ENCODE data around the gene GTF2I. TPM values are rescaled to one million over a fixed set of nuclear protein-coding genes. Genes with fewer than 3 reads are reported as not detected.

The GTF2I gene
- total and polyA plus RNA-seq, 4 donors = 27.4 to 97.9 (median 65.8) TPM

DNA sequence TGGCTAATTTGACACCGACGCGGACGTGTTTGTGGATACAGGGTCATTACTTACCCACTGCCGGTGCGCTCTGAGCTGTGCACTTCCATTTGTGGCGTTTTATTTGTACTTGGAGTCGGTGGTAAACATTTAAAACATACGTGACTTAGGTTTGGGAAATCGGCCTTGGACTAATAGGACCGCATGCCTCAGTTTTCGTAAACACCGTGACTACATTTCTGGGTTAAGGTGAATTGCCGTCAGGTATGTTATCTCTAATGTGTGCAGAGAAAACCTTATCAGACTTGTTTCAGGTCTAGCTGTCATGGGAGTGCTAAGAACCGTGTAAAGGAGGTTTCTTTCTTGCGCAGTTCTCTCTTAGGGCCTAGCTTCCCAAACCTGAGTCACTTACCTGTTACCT, 64.6 kb downstream of the GTF2I start:
- peaks cover 4 to 25% (median 15%) of the 10 kb centered on the region in 4 donors for H3K36me3 ChIP-seq (ENCODE audit: control insufficient read depth in 4 of 4, insufficient read depth in 3 of 4, low read depth in 1 of 4, low read length in 3 of 4)
- WGBS = 71% methylated on average over 16 of the region's 16 CpGs

DNA sequence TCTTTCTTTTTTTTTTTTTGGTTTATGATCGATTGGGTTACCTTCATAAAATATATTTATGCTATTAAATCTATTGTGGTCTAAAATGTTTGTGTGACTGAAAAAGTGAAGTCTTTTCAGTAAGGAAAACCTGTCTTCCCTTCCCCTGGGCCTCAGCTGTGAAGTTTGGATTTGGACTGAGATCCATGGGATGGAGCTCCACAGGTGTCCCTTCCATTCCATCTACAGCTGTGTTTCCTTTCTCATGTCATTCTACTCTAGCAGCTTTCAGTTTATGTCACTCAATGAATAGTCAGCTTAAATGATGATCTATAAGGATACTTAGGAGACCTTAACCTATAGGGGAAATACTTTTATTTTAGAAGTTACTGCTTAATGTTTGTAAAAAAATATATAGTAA, 68.3 kb downstream of the GTF2I start:
- Histone ChIP-seq H3K27me3 (ENCODE audit: control insufficient read depth in 4 of 4, insufficient read depth in 4 of 4, low read length in 3 of 4) (no peaks in the 10 kb centered on the region), H3K9me3 (ENCODE audit: control insufficient read depth in 4 of 4, low read length in 3 of 4) (no peaks in the 10 kb centered on the region), H3K27ac (ENCODE audit: low read depth in 1 of 2, low read length in 2 of 2) (no peak overlapping the region), H3K9ac (ENCODE audit: low read depth in 1 of 2, low read length in 2 of 2) (no peak overlapping the region), H3K4me3 (ENCODE audit: low read depth in 1 of 3, low read length in 3 of 3) (no peak overlapping the region), H3K4me1 (ENCODE audit: control insufficient read depth in 4 of 4, insufficient read depth in 4 of 4, low read length in 3 of 4) (no peaks in the 10 kb centered on the region), H3K36me3 (ENCODE audit: control insufficient read depth in 4 of 4, insufficient read depth in 3 of 4, low read depth in 1 of 4, low read length in 3 of 4) (peaks cover 2 to 16% (median 7%) of the 10 kb centered on the region in 4 donors)
- TF ChIP-seq HNF4G (IDR thresholded peaks at IDR 0.05) (no peak), GABPA (IDR thresholded peaks at IDR 0.05 in 1 of 2, conservative IDR thresholded peaks at IDR 0.05 in 1 of 2) (no peak), NR2F2 (IDR thresholded peaks at IDR 0.05) (no peak), TAF1 (conservative IDR thresholded peaks at IDR 0.05) (no peak), RAD21 (IDR thresholded peaks at IDR 0.05) (no peak), FOXA1 (IDR thresholded peaks at IDR 0.05) (no peak), CTCF (IDR thresholded peaks at IDR 0.05; ENCODE audit: low read depth, low read length, missing input control) (no peak)
- TF ChIP-seq, protein P1, sequence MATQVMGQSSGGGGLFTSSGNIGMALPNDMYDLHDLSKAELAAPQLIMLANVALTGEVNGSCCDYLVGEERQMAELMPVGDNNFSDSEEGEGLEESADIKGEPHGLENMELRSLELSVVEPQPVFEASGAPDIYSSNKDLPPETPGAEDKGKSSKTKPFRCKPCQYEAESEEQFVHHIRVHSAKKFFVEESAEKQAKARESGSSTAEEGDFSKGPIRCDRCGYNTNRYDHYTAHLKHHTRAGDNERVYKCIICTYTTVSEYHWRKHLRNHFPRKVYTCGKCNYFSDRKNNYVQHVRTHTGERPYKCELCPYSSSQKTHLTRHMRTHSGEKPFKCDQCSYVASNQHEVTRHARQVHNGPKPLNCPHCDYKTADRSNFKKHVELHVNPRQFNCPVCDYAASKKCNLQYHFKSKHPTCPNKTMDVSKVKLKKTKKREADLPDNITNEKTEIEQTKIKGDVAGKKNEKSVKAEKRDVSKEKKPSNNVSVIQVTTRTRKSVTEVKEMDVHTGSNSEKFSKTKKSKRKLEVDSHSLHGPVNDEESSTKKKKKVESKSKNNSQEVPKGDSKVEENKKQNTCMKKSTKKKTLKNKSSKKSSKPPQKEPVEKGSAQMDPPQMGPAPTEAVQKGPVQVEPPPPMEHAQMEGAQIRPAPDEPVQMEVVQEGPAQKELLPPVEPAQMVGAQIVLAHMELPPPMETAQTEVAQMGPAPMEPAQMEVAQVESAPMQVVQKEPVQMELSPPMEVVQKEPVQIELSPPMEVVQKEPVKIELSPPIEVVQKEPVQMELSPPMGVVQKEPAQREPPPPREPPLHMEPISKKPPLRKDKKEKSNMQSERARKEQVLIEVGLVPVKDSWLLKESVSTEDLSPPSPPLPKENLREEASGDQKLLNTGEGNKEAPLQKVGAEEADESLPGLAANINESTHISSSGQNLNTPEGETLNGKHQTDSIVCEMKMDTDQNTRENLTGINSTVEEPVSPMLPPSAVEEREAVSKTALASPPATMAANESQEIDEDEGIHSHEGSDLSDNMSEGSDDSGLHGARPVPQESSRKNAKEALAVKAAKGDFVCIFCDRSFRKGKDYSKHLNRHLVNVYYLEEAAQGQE (IDR thresholded peaks at IDR 0.05) = no peak
- TF ChIP-seq, protein P2, sequence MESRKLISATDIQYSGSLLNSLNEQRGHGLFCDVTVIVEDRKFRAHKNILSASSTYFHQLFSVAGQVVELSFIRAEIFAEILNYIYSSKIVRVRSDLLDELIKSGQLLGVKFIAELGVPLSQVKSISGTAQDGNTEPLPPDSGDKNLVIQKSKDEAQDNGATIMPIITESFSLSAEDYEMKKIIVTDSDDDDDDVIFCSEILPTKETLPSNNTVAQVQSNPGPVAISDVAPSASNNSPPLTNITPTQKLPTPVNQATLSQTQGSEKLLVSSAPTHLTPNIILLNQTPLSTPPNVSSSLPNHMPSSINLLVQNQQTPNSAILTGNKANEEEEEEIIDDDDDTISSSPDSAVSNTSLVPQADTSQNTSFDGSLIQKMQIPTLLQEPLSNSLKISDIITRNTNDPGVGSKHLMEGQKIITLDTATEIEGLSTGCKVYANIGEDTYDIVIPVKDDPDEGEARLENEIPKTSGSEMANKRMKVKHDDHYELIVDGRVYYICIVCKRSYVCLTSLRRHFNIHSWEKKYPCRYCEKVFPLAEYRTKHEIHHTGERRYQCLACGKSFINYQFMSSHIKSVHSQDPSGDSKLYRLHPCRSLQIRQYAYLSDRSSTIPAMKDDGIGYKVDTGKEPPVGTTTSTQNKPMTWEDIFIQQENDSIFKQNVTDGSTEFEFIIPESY (IDR thresholded peaks at IDR 0.05) = no peak
- 92% methylated on average over 1 of the region's 1 CpG for WGBS
- no peak for DNase-seq (ENCODE audit: low spot score)

More for the DNA sequence above, 64.6 kb downstream of the GTF2I start:
- Histone ChIP-seq H3K27me3 (ENCODE audit: control insufficient read depth in 4 of 4, insufficient read depth in 4 of 4, low read length in 3 of 4) (no peaks in the 10 kb centered on the region), H3K27ac (ENCODE audit: low read depth in 1 of 2, low read length in 2 of 2) (no peak overlapping the region), H3K4me3 (ENCODE audit: low read depth in 1 of 3, low read length in 3 of 3) (no peak overlapping the region), H3K4me1 (ENCODE audit: control insufficient read depth in 4 of 4, insufficient read depth in 4 of 4, low read length in 3 of 4) (peaks cover 2 to 10% (median 6%) of the 10 kb centered on the region in 4 donors), H3K9ac (ENCODE audit: low read depth in 1 of 2, low read length in 2 of 2) (no peak overlapping the region), H3K9me3 (ENCODE audit: control insufficient read depth in 4 of 4, low read length in 3 of 4) (no peaks in the 10 kb centered on the region)
- TF ChIP-seq MAX (IDR thresholded peaks at IDR 0.05) (no peak), HNF4A (conservative IDR thresholded peaks at IDR 0.05) (peak in 1 of 2 donors; percentile 23)
- DNase-seq (ENCODE audit: low spot score) = no peak
